ENCODE results near the gene OR52L1.

- TF ChIP-seq EP300 (IDR thresholded peaks at IDR 0.05; ENCODE audit: low read depth): no peak
- no peak for TF ChIP-seq POLR2A (IDR thresholded peaks at IDR 0.05)
- TF ChIP-seq CTCF (IDR thresholded peaks at IDR 0.05): no peak
- no peak for TF ChIP-seq POLR2AphosphoS5 (IDR thresholded peaks at IDR 0.05)
Measured at GRCh38 chr11:5986885-5987284, at the start of gene OR52L1.
